Stimulated activated CD8-positive, alpha-beta memory T cell treated with anti-CD3 and anti-CD28 coated beads, Interleukin-4, amount 100 ng/mL, for 1 hour (primary cell): ENCODE results near the gene RSBN1.
"Not testable (repeated sequence)": the region's sequence is repeated elsewhere in the genome, so short reads cannot be mapped to it uniquely, and the experiment has no call there.

ENCODE experiments used
- DNase-seq, 2 donors: peaks; one replicate each; pipeline ENCODE4 v3.0.0-alpha.2; 2020; ENCODE audit warnings: low read depth in 2 of 2, low spot score in 1 of 2

The RSBN1 gene

DNA sequence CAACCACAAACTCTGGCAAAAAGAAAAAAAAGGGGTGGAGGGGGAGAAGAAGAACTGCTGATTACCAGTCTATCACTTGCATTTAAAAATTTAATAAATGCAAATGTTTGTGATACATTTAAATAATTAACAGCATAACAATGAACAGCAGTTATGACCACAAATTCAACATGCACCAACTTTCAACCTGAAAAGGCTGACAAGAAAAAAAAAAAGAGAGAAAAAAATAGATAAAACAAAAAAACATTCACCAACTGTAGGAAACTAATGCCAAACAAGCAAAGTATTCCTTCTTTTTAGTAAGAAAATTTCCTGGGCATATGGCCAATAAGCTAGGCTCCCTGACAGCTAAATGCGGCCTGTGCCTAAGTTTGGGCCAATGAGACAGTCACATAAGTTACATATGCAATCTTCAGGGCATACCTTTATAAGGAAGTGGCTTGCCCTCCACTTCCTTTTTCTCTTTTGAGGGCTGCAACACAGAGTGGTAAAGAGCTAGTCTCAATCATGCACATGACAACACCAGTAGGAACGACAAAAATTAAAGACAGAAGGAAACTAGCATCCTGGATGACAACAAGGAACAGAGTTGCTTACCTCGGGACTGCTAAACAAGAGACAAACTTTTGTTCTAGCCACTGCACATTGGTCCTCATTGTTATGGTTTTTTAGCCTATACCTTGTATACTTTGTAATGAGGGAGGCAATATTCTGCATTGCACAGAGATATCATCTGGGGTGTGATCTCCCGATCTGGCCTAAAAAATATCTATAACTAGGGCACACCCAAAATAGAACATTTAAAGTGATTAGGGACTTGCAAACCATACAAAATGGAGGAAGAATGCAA is 28.8 kb downstream of the RSBN1 start:
- no peak for DNase-seq

DNA sequence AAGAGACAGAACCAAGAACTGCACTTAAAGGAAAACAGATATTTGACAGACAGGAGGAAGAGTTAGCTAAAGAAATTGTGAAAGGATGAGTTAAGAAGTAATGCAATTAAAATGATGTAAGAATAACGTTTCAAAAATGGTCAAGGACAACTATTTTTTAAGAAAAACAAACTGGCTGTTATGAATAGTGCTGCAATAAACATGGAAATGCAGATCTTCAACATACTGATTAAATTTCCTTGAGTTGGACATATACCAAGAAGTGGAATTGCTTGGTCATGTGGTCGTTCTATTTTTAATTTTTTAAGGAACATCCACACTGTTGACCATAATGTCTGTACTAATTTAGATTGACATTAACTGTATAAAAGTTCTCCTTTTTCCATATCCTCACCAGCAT is 29.9 kb downstream of the RSBN1 start:
- no peak for DNase-seq

DNA sequence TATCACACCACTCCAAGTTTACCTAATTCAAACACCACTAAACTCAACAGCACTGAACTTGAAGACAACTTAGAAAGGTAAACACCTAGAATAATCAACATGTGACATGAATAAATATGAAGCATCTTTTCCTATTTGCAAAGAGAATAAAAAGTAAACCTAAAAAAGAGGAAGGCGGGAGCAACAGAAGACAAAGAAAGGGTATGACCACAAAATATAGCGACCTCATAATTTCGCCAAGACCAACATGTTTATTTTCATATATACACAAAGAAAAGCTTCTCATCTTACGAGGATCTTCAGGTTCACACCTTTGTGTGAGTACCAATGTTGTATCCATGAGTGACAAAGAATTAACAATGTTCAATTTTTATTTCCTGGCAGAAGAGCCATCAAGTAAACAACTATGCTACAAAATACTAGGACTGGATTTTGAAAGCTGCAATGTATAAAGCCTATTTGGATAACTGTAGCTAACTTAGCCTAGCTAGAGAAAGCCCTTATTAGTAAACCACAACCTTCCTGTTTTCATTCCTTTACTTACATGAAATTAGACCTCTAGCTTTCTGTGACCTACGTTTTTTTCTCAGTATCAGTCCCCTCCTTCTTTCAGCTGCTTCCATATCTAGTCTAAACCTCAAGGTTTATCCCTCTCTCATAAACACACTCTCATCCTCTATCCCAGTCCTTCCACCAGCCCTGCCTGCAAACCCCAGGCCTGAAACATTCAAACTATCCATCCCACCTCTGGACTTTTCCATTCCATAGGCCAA is 31.7 kb downstream of the RSBN1 start:
- DNase-seq, result no peak

DNA sequence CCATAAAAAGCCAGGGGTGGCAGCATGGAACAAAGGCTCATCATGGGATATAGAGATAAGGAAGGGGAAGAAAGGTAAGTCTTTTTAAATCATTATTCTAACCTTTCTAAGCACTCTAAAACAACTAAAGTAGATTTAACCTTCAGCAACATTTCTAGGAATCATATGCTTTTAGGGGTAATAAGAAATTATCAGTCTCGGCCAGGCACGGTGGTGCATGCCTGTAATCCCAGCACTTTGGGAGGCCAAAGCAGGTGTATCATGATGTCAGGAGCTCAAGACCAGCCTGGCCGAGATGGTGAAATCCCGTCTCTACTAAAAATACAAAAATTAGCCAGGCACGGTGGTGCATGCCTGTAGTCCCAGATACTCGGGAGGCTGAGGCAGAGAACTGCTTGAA is 32.7 kb downstream of the RSBN1 start:
- no peak for DNase-seq

DNA sequence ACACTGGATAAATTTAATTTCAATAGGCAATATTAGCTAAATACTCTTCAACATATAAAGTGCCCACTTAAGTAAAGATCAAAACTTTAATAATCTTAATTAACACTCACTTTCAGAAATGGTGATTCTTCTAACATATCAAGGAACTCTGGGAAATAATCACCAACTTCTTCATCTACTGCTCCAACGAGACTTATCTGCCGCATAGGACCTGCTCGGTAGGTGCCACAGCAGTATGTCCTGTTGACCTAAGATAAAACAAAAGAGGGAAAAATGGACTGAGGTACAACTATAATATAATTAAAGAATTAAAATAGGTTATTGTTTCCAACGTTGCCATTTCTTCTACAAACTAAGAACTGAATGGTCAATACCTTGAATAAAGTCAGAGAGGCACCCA is 34.7 kb downstream of the RSBN1 start:
- DNase-seq, result no peak

DNA sequence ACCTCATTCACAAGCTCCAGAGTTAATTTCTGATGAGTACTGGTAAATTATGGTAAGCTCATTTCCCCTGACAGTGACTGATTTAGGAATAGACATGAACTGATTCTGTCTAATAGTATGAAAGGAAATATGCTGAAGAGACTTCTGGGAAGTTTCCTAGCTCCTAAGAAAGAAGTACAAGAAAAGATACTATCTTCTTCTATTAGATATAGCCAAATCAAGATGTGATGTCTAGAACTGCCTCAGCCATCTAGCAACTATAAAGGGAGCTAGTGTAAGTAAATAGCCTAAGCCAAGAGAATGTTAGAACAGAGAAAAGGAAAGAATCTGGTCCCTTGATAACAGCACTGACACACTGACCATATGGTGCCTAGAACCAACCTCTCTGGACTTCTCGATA is 42.2 kb downstream of the RSBN1 start:
- no peak for DNase-seq

DNA sequence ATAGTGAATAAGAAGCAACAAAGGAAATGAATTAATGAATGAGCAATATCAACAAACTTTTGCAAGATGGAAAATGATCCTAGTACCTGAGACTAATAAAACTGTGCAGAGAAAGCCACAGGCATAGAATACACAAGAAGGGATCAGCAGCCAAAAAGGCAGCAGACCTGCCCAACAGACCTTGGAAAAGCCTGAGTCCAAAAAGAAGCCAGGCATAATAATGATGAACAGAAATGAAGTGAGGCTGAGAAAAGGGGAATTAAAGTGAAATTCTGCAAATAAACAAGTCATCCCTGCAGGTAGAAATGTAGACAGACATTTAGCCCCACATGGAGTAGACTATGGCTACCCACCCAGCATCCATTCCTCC is 42.7 kb downstream of the RSBN1 start:
- DNase-seq, result no peak

DNA sequence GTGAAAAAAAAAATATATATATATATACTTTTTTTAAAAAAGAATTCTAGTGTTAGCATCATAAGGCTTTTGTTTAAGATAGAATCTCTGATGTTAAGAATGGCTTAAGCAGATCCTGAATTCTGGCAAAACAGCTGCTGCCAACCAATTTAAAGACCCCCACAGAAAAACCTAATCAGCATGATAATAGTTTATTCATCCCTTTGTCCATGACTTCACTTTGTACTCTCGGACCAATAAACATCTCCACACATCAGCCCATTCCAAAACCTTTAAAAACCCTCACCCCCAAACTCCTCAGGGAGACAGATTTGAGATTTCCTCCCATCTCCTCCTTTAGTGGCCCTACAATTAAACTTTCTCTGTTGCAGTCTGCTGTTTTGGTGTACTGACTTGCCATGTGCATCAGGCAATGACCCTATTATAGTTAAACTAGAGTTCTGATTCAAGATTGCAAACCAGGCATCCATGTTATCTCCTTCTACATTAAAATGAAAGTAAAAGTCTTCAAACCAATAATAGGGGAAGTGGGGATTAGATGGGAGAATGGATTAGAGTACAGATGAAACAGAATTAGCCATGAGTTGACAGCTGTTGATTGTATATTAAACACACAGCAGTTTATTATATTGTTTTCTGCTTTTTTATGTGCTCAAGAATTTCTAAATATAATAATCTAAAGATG is 43.2 kb downstream of the RSBN1 start:
- no peak for DNase-seq

DNA sequence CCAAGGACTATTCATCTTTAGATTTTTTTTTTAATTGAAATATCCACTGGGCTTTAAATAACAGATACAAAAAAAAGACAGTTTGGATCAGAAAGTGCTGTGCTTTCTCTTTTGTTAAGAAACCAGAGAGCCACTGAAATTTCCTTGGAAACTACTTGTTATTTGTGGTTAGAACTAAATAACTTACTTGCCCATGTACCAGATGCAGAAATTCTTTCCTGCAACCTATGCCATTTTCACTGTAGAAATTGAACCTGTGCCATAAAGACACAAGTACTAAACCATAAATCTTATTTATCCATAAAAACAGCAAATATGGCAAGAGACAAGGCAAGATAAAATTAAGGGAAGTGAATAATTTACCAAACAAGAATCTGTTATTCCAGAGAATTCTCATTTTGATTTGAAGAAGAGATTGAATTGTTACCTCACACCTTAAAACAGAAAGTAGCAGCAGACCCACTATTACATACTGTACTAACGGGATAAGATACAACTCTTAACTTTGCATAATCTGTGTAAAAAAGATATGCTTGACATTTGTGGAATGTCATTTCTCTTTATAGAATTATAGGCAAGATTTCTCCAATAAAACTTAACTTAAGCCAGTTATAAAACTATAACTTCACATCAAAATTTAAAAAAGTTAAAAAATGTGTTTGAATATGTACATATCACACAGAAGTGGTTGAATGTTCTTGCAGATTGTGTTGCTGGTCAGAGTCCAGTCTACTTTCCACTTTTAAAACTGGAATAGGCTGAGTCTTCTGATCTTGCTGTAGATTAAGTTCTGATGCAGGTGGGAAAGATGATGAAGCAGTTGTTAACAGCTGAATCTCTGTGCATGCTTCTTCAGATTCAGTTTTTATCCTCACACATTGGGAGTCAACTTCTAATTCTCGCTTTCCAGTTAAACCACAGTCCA is 46.7 kb downstream of the RSBN1 start:
- no peak for DNase-seq

DNA sequence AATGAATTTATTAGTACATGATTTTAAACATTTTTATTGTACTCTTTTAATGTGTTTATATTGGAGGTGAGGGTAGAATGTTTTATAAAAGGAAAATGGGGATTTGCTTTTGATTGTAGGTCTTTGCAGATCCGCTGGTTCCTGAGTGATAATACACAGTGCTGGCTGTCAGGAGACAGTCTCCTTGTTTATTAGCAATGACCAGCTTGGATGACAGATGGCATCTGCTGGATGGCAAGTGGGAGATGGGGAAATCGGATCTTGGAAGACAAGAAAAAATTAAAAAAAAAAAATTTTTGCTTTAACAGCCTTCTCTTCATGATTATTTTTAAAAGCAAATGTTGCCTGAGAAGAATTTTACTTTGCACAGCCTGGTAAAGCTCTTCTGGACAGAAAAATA is 48.6 kb downstream of the RSBN1 start:
- DNase-seq, result no peak

DNA sequence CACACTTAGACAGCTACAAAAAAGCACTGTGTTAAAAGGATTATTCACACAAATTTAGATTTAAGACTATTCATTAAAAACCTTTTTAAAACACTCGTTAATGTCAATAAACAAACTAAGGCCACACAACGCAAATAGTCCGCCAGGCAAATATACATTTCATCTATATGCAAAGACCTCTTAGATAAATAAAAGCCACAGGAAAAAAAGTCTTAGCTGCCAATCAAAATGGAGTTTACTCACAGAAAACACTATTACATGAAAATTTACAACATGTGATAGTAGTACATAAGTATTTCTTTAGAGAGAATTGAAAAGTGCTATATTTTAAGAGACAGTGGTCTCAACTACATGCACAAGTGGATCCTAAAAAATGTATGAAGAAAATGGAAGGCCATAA is 50.3 kb downstream of the RSBN1 start:
- no peak for DNase-seq

DNA sequence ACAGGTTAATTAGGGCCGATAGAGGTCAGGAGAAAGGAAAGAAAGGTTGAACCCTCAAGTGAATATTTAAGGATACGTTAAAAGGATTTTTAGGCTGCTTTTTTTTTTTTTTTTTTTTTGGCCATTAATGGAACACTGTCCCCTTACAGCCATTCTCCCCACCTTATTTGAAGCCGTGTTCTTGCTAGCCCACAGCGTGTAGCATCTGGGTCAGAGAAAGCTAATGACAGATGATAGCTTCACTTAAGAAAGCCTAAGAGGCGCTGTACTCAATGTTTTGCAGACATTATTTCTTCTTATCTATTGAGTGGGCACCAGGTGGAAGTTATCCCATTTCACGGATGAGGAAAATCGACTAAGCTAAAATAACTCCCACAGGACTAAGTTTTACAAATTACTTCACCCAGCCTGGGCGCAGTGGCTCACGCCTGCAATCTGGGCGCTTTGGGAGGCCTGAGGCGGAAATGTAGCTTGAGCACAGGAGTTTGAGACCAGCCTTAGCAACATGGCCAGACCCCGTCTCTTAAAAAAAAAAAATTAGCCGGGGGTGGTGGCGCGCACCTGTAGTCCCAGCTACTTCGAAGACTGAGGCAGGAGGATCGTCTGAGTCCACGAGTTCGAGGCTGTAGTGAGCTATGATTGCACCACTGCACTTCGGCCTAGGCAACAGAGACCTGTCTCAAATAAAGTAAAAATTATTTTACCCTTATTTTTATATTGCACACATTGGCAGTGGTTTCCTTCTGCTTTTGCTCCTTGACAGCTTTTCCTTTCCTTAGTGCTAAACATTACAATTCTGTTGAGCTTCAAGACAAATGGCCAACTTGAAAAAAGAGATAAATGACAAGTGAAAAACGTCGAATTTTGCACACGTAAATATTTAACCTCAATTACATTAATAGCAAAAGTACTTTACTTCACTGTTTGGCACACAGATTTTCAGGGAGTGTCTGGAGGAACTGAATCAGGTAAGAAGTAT is 51.9 kb downstream of the RSBN1 start:
- DNase-seq, result no peak

DNA sequence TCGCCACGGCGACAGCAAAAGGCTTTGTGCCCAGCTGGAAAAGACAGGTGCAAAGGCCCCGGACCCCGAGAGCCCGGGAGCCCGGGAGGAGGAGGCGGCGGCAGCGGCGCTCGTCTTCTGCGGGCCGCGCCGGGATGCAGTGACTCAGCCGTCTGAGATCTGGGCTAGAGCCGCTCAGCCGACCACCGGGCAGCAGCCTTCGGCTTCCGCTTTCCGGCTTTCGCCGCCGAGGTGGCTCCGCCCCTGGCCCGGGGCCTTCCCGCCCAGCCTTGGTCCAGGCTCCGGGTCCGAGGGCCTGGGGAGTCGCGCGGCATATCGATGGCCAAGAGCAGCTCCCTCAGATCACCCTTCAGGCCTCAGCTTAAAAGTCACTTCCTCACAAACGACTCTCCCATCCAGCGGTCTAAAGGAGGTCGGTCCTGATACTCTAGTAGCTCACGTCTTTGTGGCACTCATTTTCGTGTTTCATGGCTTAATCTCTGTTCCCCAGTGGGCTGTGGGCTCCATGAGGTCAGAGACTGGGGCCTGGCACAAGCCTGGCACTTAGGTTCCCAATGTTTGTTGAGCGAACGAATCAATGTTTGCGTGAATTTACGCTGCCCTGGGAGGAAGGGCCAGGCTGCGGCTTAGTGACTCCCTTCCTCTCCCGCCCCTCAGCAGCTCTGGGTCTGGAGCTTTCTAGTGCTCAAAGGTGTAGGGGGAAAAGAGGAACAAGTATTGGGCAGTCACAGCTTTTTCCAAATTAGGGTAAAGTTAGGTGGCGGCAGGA is 52.8 kb downstream of the RSBN1 start, which contains the start of gene PHTF1:
Gene PHTF1 (minus strand): TSS at position 154 of the 769 bp plus-strand sequence. CDS start 783 bp downstream, outside the sequence.
- DNase-seq, result peak; percentile 28 to 35

DNA sequence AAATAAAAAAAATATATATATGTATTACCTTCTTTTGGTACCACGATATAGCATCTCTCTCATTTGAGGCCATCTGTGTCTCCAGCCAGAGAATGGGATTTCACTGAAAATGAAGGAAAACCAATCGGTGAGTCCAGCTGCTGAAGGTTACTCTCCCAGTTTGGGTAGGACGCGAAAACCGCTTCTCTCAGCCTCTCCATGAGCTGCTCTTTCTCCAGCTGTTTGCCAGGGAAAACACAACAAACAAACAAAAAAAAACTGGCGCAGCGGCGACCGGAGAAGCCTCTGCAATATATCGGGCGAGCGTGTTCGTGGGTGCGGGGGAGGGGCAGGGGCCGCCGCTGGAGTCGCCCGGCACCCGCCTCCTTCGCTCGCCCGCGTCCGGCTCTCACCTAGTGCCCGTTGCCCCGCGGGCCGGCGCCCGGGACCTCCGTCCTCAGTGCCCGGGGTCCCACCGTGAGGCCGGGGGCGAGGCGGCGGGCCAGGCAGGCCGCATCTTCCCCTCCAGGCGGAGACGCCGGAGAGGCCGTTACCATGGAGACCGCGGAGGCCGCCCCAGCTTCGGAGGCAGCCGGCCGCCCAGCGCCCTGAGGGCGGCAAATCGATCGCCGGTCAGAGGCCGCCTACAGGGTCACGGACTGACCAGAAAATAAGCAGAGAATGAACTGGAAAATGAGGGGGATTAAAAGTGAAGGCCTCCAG is 53.5 kb downstream of the RSBN1 start:
- peak; percentile 13 to 24 for DNase-seq

DNA sequence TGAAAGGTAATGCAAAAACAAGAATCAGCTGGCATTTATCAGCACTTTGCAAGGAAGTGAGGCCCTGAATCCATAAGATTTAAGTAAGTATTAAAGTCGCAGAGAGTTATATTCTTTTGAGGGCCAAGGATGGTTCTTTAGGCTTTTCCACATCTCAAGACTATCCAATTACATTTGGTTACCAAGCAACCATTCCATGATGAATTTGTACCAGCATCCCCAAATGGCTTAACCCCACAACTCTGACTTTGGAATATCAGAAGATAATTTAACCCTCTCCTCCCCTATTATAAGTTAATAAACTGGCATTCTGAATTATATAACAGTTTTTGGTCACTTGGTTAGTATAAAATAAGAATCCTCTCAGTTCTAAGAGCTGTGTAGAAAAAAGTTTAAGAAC is 55.8 kb downstream of the RSBN1 start:
- no peak for DNase-seq

DNA sequence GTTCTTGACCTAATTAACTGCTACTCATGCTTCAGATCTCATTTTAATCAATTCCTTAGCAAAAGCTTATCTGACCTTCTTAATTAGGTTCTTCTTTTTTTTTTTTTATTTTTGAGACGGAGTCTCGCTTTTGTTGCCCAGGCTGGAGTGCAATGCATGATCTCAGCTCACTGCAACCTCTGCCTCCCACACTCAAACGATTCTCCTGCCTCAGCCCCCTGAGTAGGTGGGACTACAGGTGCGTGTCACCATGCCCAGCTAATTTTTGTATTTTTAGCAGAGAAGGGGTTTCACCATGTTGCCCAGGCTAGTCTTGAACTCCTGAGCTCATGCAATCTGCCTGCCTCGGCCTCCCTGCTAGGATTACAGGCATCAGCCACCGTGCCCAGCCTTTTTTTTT is 58.9 kb downstream of the RSBN1 start:
- not testable (repeated sequence) for DNase-seq

DNA sequence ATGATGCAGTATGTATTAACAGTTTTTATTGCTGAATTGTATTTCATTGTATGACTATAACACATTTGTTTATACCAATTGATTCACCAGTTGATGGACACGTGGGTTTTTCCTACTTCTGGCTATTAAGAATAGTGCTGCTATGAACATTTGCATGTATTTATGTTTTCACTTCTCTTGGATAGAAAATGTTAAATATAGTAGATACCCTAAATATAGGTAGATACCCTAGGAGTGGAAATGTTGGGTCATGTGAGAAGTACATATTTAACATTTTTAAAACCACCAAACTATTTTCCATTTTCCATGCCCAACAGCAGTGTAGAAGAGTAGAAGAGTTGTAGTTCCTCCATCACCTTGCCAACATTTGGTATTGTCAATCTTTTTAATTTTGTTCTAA is 60.8 kb downstream of the RSBN1 start:
- DNase-seq, result no peak

DNA sequence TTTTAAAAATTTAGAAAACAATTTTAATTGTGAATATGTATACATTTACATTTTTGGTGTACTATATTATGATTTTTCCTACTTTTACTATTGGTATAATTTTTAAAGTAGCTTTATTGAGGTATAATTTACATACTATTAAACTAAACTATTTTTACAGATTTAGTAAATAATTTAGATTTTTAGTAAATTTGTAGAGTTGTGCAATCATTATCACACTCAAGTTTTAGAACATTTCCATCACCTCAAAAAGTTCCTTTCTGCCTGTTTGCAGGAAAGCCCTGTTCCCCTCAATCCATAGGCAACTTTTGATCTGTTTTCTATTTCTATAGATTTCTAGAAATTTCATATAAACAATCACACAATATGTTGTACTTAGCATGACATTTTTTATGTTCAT is 61.2 kb downstream of the RSBN1 start:
- DNase-seq, result no peak
